Left ventricle myocardium inferior (tissue), 1 donor: ENCODE measurements around the gene ANGPTL8. TPM values are rescaled to one million over a fixed set of nuclear protein-coding genes. Genes with fewer than 3 reads are reported as not detected.

Experiments used
- DNase-seq: peaks from one replicate; pipeline ENCODE4 v3.0.0-alpha.2; 2020
- H3K27ac ChIP-seq: fragments of 200-600 bp; replicated peaks from 2 replicates; pipeline ENCODE4 v1.8.0; 2021
- H3K27me3 ChIP-seq: fragments of 200-600 bp; 2 replicates; pipeline ENCODE4 v1.8.0; 2021; ENCODE audit warnings: low read depth
- H3K36me3 ChIP-seq: fragments of 200-600 bp; 2 replicates; pipeline ENCODE4 v1.8.0; 2021
- H3K4me1 ChIP-seq: fragments of 200-600 bp; 2 replicates; pipeline ENCODE4 v1.8.0; 2021
- H3K4me3 ChIP-seq: fragments of 200-600 bp; 2 replicates; pipeline ENCODE4 v1.8.0; 2021; ENCODE audit warnings: mild to moderate bottlenecking, moderate library complexity
- H3K9me3 ChIP-seq: fragments of 200-600 bp; replicated peaks from 2 replicates; pipeline ENCODE4 v1.8.0; 2021
- intact Hi-C: fragments of 100-400 bp; cut with micrococcal nuclease; formaldehyde crosslinking; loops from one replicate; pipeline ENCODE4 v1.11.0; 2022
- total RNA-seq: library from RNA; stranded (reverse); fragmentation: NEBNext Ultra II Directional; extraction: Animal tissue kit (Norgen Biotek cat#: 25700); gene quantifications from one replicate; pipeline ENCODE4 v1.2.1, GENCODE V29; 2021
- TF ChIP-seq, protein P1 (sequence below): fragments of 200-600 bp; IDR thresholded peaks from 2 replicates; pipeline ENCODE4 v1.8.0; 2021; ENCODE audit warnings: antibody characterized with exemption, mild to moderate bottlenecking, borderline replicate concordance
- donor health status: DM: no; HTN: yes; CAD: no; lungs with severe emphysema.

ANGPTL8 gene
- total RNA-seq, 1 donor from 2014 or later, result not detected

- no peaks in the 10 kb centered on the region for H3K27me3 ChIP-seq
- H3K9me3 ChIP-seq, result no peaks in the 10 kb centered on the region
- intact Hi-C loops, result no loop called here
- H3K4me3 ChIP-seq, result peak within 1 kb of the TSS; percentile 84
- TF ChIP-seq, protein P1, sequence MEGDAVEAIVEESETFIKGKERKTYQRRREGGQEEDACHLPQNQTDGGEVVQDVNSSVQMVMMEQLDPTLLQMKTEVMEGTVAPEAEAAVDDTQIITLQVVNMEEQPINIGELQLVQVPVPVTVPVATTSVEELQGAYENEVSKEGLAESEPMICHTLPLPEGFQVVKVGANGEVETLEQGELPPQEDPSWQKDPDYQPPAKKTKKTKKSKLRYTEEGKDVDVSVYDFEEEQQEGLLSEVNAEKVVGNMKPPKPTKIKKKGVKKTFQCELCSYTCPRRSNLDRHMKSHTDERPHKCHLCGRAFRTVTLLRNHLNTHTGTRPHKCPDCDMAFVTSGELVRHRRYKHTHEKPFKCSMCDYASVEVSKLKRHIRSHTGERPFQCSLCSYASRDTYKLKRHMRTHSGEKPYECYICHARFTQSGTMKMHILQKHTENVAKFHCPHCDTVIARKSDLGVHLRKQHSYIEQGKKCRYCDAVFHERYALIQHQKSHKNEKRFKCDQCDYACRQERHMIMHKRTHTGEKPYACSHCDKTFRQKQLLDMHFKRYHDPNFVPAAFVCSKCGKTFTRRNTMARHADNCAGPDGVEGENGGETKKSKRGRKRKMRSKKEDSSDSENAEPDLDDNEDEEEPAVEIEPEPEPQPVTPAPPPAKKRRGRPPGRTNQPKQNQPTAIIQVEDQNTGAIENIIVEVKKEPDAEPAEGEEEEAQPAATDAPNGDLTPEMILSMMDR, result peak; percentile 32
- H3K36me3 ChIP-seq, result peaks cover 52% of the 10 kb centered on the region
- DNase-seq, result peak; percentile 88
- peaks cover 75% of the 10 kb centered on the region for H3K4me1 ChIP-seq
- H3K27ac ChIP-seq, result peak within 1 kb of the TSS; percentile 95
Measured at GRCh38 chr19:11197291-11198174, 41.9 kb upstream of the ANGPTL8 start, which contains the start of gene KANK2. TSS of gene KANK2 (minus strand) at chr19:11197545. CDS start at chr19:11194511, 3,034 bp downstream.

DNA sequence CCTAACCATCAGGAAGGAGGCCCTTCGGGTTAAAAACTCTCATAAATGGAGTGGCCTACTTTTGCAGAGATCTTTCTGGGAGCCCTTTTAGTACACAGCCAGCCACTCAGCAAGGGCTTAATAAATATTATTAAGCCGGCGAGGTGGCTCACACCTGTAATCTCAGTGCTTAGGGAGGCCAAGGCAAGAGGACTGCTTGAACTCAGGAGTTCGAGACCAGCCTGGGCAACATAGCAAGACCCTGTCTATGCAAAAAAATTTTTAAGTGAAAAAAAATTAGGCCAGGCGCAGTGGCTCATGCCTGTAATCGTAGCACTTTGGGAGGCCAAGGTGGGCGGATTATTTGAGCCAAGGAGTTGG lies 41.3 kb upstream of the ANGPTL8 start:
- Histone ChIP-seq H3K36me3 (peaks cover 46% of the 10 kb centered on the region), H3K4me1 (peaks cover 75% of the 10 kb centered on the region), H3K9me3 (no peaks in the 10 kb centered on the region), H3K4me3 (peak overlapping the region; percentile 84), H3K27ac (peak overlapping the region; percentile 95), H3K27me3 (no peaks in the 10 kb centered on the region)
- no peak for DNase-seq
- TF ChIP-seq, protein P1, result no peak
- intact Hi-C loops, result no loop called here

GRCh38 chr19:11198769-11199424 lies 40.5 kb upstream of the ANGPTL8 start:
- intact Hi-C loops, result no loop called here

GRCh38 chr19:11199517-11199916 lies 39.9 kb upstream of the ANGPTL8 start:
- Histone ChIP-seq H3K9me3 (no peaks in the 10 kb centered on the region), H3K4me3 (no peak overlapping the region), H3K27ac (peak overlapping the region; percentile 95), H3K36me3 (peaks cover 33% of the 10 kb centered on the region), H3K27me3 (no peaks in the 10 kb centered on the region), H3K4me1 (peaks cover 75% of the 10 kb centered on the region)
- DNase-seq, result no peak
- intact Hi-C loops, result no loop called here
- TF ChIP-seq, protein P1, result no peak

More at GRCh38 chr19:11198769-11199424, 40.5 kb upstream of the ANGPTL8 start:
- peak overlapping the region; percentile 95 for H3K27ac ChIP-seq
- H3K36me3 ChIP-seq, result peaks cover 39% of the 10 kb centered on the region
- TF ChIP-seq, protein P1, result no peak
- H3K27me3 ChIP-seq, result no peaks in the 10 kb centered on the region
- no peak for DNase-seq
- H3K4me1 ChIP-seq, result peaks cover 75% of the 10 kb centered on the region
- H3K4me3 ChIP-seq, result no peak overlapping the region
- H3K9me3 ChIP-seq, result no peaks in the 10 kb centered on the region

- H3K4me3 ChIP-seq, result no peak overlapping the region
- H3K27ac ChIP-seq, result peak overlapping the region; percentile 95
- TF ChIP-seq, protein P1, result no peak
- H3K27me3 ChIP-seq, result no peaks in the 10 kb centered on the region
- DNase-seq, result no peak
- H3K9me3 ChIP-seq, result no peaks in the 10 kb centered on the region
- peaks cover 33% of the 10 kb centered on the region for H3K36me3 ChIP-seq
- peaks cover 75% of the 10 kb centered on the region for H3K4me1 ChIP-seq
- intact Hi-C loops, result loop anchor here (5.0 kb wide), 1 partner anchor 63 kb away; no protein-coding TSS in a partner anchor
Measured at GRCh38 chr19:11200015-11200574, 39.3 kb upstream of the ANGPTL8 start.
